Lung microvascular endothelial cell (primary cell): ENCODE data around the gene NOD1. TPM values are rescaled to one million over a fixed set of nuclear protein-coding genes. Genes with fewer than 3 reads are reported as not detected.

ENCODE experiments used
- total RNA-seq: library from RNA; depleted of rRNA; stranded (reverse); fragments of >200 nt; gene quantifications from 2 replicates; pipeline ENCODE4 v1.2.1, GENCODE V29; 2014

The NOD1 gene
- total RNA-seq, 1 donor from 2014 or later = 22.8 TPM

Other genes starting within 250 kb of the NOD1 start
- 4.4 and 8.1 TPM in 2 replicates for gene ZNRF2, start 194.2 kb downstream of the NOD1 start, total RNA-seq
- gene GGCT, start 26.0 kb upstream of the NOD1 start, total RNA-seq = 22.2 and 26.2 TPM in 2 replicates
- gene GARS1, start 116.1 kb upstream of the NOD1 start, total RNA-seq = 63.0 and 75.0 TPM in 2 replicates
- gene CRHR2, start 203.7 kb upstream of the NOD1 start, total RNA-seq = not detected in 2 replicates